ENCODE measurements around the gene RIPPLY2. TPM values are rescaled to one million over a fixed set of nuclear protein-coding genes. Genes with fewer than 3 reads are reported as not detected.

RIPPLY2 gene
- total and polyA plus RNA-seq, 8 donors = not detected

- no peak for TF ChIP-seq CTCF (IDR thresholded peaks at IDR 0.05)
- no peaks in the 10 kb centered on the region for H3K9me3 ChIP-seq
Measured at GRCh38 chr6:83849127-83849526, 4.0 kb upstream of the RIPPLY2 start.

GRCh38 chr6:83849610-83850009, 3.5 kb upstream of the RIPPLY2 start:
- H3K4me1 ChIP-seq = peaks cover 3 to 10% of the 10 kb centered on the region in 2 donors

More at GRCh38 chr6:83849127-83849526, 4.0 kb upstream of the RIPPLY2 start:
- peaks cover 3 to 10% of the 10 kb centered on the region in 2 donors for H3K4me1 ChIP-seq
- intact Hi-C loops (cut with DNase I) = no loop called here
- no peak overlapping the region for H3K4me3 ChIP-seq
- no peaks in the 10 kb centered on the region for H3K36me3 ChIP-seq
- H3K27ac ChIP-seq = no peak overlapping the region
- peaks cover 29 to 45% of the 10 kb centered on the region in 2 donors for H3K27me3 ChIP-seq
- no peak for DNase-seq
- ATAC-seq = no peak

GRCh38 chr6:83852528-83853177, 507 bp upstream of the RIPPLY2 start:
- intact Hi-C loops (cut with DNase I) = no loop called here
- Histone ChIP-seq H3K36me3 (no peaks in the 10 kb centered on the region), H3K4me3 (peak overlapping the region in 1 of 2 donors; percentile 35), H3K27me3 (peaks cover 31 to 80% of the 10 kb centered on the region in 2 donors), H3K4me1 (peaks cover 3 to 10% of the 10 kb centered on the region in 2 donors), H3K9me3 (no peaks in the 10 kb centered on the region), H3K27ac (no peak overlapping the region)
- TF ChIP-seq CTCF (IDR thresholded peaks at IDR 0.05) = no peak
- ATAC-seq = no peak
- DNase-seq = no peak

More at GRCh38 chr6:83849610-83850009, 3.5 kb upstream of the RIPPLY2 start:
- H3K36me3 ChIP-seq = no peaks in the 10 kb centered on the region
- H3K27me3 ChIP-seq = peaks cover 31 to 49% of the 10 kb centered on the region in 2 donors
- no peak for TF ChIP-seq CTCF (IDR thresholded peaks at IDR 0.05)
- H3K27ac ChIP-seq = no peak overlapping the region
- intact Hi-C loops (cut with DNase I) = no loop called here
- DNase-seq (no peak), ATAC-seq (no peak)
- no peaks in the 10 kb centered on the region for H3K9me3 ChIP-seq
- H3K4me3 ChIP-seq = no peak overlapping the region

GRCh38 chr6:83854001-83854501, 891 bp downstream of the RIPPLY2 start:
- peaks cover 31 to 86% of the 10 kb centered on the region in 2 donors for H3K27me3 ChIP-seq
- no peak overlapping the region for H3K27ac ChIP-seq
- ATAC-seq (no peak), DNase-seq (no peak)
- TF ChIP-seq CTCF (IDR thresholded peaks at IDR 0.05) = no peak
- intact Hi-C loops (cut with DNase I) = no loop called here
- no peaks in the 10 kb centered on the region for H3K9me3 ChIP-seq
- no peaks in the 10 kb centered on the region for H3K36me3 ChIP-seq
- H3K4me3 ChIP-seq = peak overlapping the region in 1 of 2 donors; percentile 35
- peaks cover 7 to 14% of the 10 kb centered on the region in 2 donors for H3K4me1 ChIP-seq

- intact Hi-C loops (cut with DNase I) = no loop called here
- Histone ChIP-seq H3K27ac (no peak overlapping the region), H3K36me3 (no peaks in the 10 kb centered on the region), H3K9me3 (no peaks in the 10 kb centered on the region), H3K27me3 (peaks cover 31 to 85% of the 10 kb centered on the region in 2 donors), H3K4me3 (no peak overlapping the region), H3K4me1 (peaks cover 8 to 16% of the 10 kb centered on the region in 2 donors)
- ATAC-seq = no peak
- no peak for TF ChIP-seq CTCF (IDR thresholded peaks at IDR 0.05)
- no peak for DNase-seq
Measured at GRCh38 chr6:83854766-83855165, 1.6 kb downstream of the RIPPLY2 start.
